Hematopoietic multipotent progenitor cell treated with erythropoietin and hydrocortisone succinate and interleukin-3 and kit ligand, for 17 days (in vitro differentiated cells): Measurements from ENCODE around the gene FAM222A.

Experiments used
- DNase-seq: peaks from one replicate; pipeline ENCODE4 v3.0.0-alpha.2; 2015; ENCODE audit warnings: low spot score

FAM222A gene

DNA sequence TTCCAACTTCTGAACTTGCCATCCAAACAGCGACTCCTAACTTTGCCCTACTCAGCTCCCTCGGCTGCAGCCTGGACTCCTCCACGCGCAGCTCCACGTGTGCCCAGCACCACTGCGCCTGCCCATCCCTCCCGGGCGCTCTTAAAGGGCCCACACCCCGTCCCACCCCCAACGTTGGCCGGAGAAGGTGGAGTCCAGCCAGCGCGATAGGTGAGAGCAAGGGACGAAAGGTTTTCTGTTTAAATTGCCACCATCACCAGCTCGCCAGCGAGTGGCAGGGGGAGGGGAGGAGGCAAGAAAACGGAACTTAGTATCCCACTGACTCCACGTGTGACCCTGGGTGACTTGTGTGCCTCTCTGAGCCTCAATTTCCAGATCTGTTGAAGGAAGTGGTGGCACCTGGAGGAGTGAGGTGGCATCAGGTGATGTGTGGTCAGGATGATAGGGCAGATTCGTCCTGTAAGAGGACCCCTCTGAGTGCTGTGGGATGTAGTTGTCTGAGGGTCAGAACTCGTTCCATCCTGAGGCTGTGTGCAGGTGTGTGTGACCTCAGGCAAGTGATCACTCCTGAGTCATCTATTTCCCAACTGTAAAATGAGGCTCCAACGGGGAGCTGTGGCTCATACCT, 59.9 kb downstream of the FAM222A start:
- DNase-seq: no peak

DNA sequence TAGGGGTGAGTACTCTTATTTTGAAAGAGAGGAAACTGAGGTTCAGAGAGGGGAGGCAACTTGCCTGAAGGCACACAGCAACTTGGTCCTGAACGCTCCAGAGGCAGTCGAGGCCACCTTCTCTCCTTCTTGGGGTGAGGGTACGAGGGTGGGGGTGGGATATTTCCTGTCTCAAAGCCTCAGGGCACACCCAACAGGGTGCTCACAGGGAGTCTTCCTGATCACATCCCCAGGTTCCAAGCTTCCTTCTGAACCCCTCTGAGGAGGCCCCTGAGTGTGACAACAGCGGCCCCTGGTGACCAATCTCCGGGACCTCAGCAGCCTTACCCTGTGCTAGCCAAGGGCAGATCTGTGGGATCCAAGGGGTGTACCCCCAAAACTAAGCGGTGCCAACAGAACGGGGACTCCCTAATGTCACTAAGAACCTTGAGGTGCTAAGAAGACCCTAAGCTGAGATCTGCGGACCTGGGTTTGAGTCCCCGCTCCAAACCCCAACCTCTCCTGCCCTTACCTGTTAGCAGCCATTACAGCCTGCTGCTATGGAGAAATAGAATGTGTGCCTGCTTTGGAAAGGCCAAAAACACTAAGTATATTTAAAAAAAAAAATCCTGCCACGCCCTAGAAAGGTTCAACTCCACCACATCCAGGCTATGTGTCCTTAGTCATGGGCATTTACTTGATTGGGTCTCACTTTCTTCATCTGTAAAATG, 61.7 kb downstream of the FAM222A start:
- DNase-seq: peak; percentile 59

DNA sequence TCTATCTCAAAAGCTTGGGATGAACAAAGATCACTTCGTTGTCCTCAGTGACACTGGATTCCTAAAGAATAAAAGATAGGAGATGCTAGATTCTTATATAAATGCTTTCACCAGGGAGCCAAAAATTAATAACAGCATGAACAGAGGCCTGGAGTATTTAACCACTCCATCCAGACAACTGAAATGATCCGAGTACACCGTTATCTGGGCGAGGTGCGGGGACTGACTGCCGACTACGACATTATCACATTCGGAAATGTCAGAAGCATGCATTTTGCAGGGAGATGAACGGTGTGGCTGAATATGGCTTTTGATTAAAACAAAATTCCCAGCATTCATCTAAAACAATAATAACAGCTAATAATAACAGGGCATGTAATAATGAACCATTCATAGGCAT, 63.0 kb downstream of the FAM222A start:
- DNase-seq: no peak

DNA sequence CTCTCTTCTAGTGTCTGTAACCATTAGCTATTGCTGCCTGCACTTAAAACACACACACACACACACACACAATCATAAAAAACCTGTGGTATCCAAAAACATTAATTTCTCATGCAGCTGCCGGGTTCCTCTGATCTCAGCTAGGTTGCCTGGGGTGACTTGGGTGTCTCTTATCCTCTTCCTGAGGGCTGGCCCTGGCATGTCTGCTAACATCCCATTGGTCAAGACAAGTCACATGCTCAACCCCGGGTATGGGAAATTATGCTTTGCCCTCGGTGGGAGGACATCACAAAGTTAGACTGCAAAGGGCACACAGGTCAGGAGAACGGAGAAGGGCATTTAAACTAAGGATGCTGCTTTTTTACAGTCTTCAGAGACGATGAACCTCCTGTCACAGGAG, 63.9 kb downstream of the FAM222A start:
- no peak for DNase-seq

DNA sequence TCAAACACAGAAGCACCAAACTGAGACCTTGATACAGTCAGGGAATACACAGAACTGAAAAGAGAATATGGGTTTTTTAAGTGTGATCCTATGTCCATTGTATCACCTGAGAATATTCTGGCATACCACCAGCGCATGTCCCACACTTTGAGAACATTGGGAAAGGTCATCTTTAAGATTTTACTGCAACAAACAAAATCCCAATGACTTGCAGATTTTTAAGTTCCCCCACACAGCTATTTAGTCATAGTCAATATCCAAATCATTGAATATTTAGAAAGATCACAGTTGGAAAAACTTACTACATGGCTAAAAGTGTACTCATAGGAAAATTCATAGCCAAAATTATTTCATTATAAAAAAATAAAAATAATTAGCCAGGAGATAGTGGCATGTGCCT, 65.1 kb downstream of the FAM222A start:
- DNase-seq: no peak

DNA sequence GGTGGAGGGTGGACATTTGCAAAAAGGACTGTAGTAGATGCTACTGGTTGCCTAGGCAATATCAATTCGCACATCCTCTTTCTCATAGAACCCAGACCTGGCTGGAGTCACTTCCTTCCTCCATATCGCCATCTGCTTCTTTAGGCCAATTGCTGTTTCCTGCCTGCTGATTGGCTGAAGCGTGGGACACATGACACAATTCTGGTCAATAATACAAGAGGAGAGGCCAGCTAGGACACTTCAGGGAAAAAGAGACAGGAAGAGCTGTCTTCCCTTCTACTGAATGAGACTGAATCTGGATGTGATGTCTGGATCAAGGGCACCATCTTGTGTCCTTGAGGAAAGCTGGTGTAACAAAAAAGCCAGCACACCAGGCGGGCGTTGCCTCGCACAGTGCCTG, 65.8 kb downstream of the FAM222A start:
- DNase-seq: no peak

DNA sequence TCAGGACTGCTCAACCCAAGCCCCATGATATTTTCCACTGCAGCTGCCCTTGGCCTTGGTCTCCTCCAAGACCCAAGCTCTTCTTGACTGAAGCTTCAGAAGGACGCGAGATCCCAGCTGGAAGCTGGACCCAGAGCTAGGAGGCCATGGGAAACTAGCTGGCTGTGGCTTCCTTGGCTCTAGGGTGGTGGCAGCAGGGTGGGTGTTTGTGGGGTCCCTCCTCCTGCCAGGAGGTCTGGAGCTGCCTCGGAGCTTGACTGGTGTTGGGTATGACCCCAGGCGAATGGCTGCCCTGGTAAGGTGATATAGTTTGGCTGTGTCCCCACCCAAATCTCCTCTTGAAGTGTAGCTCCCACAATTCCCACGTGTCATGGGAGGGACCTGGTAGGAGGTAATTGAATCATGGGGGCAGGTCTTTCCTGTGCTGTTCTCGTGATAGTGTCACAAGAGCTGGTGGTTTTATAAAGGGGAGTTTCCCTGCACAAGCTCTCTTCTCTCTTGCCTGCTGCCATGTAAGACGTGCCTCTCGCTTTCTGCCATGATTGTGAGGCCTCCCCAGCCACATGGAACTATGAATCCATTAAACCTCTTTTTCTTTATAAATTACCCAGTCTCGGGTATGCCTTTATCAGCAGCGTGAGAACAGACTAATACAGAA, 68.2 kb downstream of the FAM222A start:
- DNase-seq: no peak

DNA sequence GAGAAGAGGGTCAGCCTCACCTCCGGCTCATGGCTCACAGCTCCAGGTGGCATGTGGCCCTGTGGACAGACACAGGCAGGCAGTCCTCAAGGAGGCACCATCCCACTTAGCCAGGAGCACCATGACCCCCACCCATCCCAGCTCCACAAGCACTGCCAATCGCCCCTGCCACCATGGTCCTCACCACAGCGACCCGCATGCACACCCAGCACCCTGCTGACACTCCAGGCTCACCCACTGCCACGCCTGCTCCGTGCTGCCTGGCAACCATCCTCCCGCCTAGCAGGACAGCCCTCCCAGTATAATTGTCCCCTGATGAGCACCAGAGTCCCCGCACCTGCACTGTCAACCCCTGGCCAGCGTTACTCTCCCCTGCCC, 68.7 kb downstream of the FAM222A start:
- no peak for DNase-seq

DNA sequence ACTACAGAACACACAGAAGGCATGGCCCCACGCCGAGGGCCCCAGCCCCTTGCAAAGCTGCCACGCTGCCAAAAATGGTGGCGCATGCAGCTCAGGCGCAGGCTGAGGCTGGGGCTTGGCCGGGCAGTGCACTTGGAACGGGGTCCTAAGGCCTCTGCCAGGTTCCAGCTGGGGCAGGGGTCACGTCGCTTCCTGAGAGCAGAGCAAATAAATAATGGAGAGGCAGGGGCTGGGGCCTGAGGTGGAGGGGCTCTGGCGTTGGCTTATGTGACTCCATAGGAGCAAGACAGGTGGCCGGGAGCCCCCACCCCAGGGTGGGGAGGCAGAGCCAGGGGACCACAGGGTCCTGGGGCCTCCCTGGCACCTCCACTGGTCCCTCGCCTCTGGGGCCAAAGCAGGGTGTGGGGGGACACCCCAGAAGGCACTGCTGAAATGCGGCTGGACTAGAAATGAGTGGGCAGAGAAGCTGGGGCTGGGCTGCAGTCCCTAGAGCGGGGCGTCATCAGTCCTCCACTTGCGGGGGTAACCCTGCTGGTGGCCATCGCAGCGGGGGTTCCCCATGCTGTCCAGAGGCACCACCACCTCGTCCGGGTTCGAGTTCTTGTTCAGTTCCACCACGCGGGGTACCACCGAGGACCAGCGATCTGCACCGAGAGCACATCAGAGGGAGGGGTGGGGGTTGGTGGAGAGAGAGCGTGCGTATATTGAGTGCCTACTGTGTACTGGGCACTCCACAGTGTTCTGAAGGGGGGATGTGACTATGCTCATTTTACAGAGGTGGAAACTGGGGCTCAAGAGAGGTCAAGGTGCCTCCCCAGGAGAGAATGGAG, 69.7 kb downstream of the FAM222A start:
- DNase-seq: no peak

DNA sequence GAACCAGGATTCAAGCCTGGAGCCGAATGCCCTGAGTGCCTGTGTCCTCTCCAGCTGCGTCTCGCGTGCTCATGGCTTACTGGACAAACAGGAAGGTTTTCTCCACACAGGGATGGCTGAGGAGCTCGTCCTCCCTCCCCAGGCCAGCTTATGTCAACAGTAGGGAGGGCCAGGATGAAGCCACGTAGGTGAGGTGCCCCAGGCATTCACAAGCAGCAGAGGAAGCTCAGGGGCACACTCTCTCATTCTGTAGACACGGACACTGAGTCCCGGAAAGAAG, 70.3 kb downstream of the FAM222A start:
- DNase-seq: no peak

DNA sequence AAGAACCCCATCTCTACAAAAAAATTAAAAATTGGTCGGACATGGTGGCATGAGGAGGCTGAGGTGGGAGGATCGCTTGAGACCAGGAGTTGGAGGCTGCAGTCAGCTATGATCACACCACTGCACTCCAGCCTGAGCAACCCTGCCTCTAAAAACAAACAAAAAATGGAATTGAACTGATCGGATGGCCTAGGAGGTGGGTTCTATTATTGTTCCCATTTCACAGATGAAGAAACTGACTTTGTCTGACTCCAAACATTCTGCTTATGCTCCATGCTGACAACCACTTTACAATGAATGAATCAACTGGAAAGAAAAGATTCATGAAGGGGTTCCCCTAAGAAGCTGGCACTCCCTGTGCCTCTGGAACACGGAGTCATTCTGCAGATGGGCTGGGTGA, 72.2 kb downstream of the FAM222A start:
- DNase-seq: no peak

DNA sequence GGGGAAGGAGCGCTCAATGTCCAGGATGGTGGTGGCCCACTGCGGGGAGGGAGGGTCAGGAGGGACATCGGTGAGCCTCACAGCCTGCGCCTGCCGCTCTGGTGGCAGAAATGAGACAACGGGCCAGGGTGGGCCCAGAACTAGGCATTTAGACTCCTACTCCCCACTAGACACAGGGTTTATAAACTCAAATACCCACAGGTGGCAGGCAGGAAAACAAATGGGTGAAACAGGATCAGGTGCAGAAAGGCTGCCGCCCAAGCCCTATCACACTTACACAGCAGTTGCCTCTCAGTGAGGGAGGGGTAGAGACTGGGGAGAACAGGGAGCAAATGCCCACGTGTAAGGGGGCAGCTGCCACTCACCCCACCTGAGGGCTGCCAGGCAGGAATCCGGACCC, 73.2 kb downstream of the FAM222A start:
- no peak for DNase-seq

DNA sequence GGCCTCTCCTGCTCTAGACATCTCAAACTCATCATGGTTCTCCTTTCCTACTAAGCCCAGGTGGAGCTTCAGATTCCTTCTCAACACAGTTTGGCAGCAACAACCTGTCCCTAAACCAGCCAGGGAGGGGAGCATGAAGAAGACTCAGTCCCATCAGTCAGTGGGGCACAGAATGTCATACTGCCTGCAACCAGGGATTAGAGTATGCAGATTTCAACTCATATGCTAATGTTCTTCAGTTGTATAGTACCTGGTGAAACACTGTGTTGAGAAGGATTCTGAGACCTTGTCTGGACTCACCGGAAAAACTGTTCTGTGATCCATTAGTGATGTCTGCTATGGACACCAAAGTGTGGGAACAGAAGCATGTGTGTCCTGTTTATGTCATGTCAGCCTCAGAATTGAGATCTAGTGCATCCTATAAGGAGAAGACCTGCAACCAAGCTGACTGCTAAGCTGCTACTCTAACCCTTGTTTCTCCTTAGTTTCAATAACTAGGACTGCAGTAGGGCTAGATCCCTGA, 76.0 kb downstream of the FAM222A start:
- no peak for DNase-seq

DNA sequence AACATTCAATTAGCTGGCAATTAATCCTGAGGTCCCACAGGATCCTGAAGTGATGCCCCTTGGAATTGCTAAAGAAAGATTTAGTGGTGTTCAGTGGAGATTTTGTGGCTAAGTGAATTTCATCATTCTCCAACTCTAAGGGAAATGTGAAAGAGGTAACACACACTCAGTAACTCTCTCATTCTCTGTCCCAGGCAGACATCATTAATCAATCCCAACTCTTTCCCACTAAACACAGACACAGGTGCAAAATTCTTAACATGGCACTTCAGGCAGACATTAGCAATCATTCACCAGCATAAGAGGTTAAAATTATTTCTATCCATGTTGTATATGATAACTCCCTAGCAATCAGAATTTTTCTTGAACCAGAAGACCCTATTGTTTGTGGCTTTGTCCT, 79.4 kb downstream of the FAM222A start:
- no peak for DNase-seq

DNA sequence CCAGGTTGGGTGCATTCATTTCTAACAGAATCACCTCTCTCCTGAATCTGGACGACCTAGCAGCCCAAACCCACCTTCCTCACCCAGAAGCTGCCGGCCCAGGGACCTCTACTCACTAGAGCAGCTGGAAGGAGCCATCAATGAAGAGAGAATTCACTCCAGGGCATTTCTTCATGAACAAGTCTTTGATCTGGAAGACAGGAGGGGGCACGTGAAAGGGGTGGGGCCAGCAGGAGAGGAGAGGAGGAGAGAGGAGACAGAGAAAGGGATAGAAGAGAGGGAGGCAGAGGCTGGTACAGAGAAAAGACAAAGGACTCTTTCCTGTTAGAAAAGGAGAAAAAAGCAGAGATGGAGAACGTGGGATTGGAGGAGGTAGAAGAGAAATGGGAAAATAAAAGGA, 79.8 kb downstream of the FAM222A start:
- no peak for DNase-seq

DNA sequence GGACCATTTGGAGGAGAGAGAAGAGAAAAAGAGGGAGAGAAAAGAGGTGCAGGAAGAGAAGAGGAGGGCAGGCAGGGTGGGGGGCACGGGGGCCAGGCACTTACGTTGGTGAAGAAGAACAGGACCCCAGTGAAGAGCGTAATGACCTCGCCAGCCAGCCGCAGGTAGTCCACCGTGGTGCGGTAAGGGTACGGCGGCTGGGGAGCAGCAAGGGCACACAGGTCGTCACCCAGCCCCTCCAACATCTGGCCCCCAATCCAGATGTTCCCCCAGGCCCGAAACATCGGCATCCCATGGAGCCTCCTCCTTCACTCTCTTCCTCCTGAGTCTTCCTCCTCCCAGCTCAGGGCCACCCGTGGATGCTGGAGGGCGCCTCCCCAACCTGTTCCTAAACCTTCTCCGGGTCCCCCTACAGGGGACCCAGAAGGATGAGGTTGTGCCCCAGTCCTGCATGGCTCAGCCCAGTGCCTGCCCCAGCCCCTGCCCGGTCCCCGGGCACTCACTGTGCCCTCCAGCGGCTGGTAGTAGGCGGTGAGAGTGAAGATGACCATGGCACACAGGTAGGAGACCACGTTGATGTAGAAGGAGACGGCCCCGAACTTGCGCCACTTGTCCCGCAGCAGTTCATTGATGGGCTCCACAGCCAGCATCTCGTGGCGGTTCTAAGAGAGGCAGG, 80.3 kb downstream of the FAM222A start:
- DNase-seq: no peak

DNA sequence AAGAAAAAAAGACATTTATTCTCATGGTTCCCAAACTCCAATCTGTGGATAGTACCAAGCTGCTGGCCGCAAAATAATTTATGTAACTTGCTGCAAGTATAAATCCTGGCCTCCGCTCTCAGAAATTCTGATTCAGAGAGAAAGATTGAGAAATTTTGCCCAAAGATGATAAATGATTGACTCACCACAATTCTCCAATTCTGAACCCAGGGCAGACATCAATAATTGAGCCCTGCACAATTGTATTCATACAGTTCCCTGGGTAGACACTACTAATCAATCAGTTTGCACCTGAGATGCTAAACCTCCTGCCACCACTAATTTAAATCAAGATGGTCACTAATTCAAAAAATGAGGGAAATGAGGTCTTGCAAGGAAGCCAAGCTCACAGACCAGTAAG, 81.4 kb downstream of the FAM222A start:
- no peak for DNase-seq

DNA sequence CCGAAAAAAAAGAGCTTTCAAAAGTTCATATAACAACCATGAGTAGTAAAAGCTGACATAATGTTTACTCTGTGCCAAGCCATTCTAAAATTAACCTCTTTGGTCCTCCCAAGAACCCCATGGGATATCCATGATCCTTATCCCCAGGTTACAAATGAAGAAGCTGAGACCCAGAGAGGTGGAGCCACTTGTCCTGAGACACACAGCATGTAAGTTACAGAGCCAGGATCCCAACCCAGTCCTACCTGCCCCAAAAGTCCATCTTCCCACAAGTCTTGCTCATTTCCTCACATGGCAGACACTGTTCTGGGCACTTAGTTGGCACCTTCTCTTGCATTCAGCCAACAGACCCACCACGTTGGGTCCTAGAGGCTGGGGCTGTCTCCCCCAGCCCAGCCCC, 82.4 kb downstream of the FAM222A start:
- DNase-seq: no peak

DNA sequence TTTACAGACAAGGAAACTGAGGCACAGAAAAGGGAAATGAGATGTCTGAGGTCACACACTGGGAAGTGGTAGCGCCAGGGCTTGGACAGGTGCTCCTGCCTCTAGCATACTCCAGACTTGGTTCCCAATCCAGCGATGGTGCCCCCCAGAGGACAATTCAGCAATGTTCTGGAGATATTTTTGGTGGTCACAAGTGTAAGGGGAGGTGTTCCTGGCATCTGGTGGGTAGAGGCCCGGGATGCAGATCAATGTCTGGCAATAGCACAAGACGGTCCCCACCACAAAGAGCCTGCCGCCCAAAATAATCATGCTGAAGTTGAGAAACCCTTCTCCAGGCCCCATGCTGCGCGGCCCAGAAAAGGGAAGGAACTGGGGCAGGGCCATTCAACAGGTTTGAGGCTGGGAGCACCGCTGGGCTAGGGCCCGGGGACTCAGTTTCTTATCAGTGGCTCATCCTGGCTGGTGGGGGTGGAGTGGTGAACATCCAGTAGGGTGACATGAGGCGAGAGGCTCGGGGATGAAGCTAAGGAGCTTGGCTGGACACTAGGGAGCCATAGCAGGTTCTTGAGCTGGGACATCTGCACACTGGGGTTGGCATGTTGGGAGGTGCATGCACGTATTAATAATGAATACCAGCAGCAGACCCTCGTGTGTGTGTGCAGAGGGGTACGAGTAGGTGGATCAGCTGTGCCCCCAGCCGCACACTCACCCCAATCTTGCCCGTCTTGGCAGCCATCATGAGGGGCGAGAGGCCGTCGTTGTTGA, 84.5 kb downstream of the FAM222A start:
- DNase-seq: no peak

DNA sequence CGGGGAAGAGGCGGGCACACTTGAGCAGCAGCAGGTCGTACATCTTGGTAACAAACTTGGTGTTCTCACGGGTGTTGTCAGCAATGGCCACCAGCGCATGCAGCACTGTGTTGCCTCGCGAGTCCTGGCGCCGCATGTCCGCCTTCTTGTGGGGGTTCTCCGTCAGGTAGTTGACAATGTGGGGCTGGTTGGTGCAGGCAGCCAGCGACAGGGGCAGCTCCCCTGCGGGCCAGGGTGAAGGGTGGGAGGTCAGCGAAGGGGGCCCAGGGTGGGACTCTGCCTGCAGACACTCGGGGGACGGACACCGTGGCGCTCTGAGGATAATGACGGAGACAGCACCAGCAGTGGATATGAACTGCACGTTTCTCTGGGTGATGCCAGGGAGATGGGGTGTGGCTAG, 85.1 kb downstream of the FAM222A start:
- DNase-seq: no peak

DNA sequence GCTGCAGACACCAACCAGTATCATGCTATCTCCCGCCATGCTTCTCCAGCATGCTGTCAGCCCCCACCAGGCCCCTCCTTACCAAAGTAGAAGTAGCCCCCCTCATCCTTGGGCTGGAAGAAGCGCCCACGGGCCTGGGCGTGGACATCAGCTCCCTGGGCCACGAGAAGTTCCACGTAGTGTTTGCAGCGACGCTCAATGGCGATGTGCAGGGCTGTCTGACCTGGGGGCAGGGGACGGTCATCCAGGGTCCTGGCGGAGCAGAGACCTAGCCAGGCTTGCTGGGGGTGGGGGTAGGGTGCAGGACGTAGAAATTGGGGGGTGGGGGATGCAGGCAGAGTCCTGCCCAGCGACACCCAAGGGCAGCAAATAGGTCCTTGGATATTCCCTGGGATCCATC, 86.9 kb downstream of the FAM222A start:
- no peak for DNase-seq
